Aorta (tissue), 5 donors: Measurements from ENCODE around the gene HOXA4. TPM values are rescaled to one million over a fixed set of nuclear protein-coding genes. Genes with fewer than 3 reads are reported as not detected.
A peak's percentile ranks its signal among the peaks of the same experiment; 100 is the strongest.

Source experiments
- ATAC-seq: fragments of 200-7000 bp; cut with Tn5 transposase; one replicate; pipeline ENCODE4 v1.9.1; 2022; ENCODE audit warnings: moderate library complexity; ENCODE audit not compliant: low FRiP score
- DNase-seq, 2 donors: peaks; one replicate each; pipeline ENCODE4 v3.0.0-alpha.2; 2020
- H3K27ac ChIP-seq, 2 donors: one replicate each; pipeline ENCODE4 v1.5.1; 2013; ENCODE audit warnings: low read length in 2 of 2, mild to moderate bottlenecking in 2 of 2, moderate library complexity in 2 of 2, control low read depth in 1 of 2, inconsistent platforms in 1 of 2, low read depth in 1 of 2
- H3K27me3 ChIP-seq, 2 donors: one replicate each; pipeline ENCODE4 v1.6.1; 2013; ENCODE audit warnings: control low read depth in 1 of 2, low read length in 1 of 2, mild to moderate bottlenecking in 1 of 2, moderate library complexity in 1 of 2; ENCODE audit not compliant: insufficient read depth in 2 of 2, control insufficient read depth in 1 of 2
- H3K36me3 ChIP-seq, 2 donors: one replicate each; pipeline ENCODE4 v1.6.1; 2013; ENCODE audit warnings: control low read depth in 1 of 2, low read length in 1 of 2, mild to moderate bottlenecking in 1 of 2; ENCODE audit not compliant: insufficient read depth in 2 of 2, control insufficient read depth in 1 of 2
- H3K4me1 ChIP-seq, 2 donors: one replicate each; pipeline ENCODE4 v1.6.1; 2013; ENCODE audit warnings: low read length in 2 of 2, control low read depth in 1 of 2, mild to moderate bottlenecking in 1 of 2, moderate library complexity in 1 of 2; ENCODE audit not compliant: insufficient read depth in 2 of 2, control insufficient read depth in 1 of 2
- H3K4me3 ChIP-seq, 2 donors: one replicate each; pipeline ENCODE4 v1.5.1; 2013; ENCODE audit warnings: low read length in 2 of 2, control low read depth in 1 of 2, mild to moderate bottlenecking in 1 of 2
- H3K9me3 ChIP-seq: one replicate; pipeline ENCODE4 v1.6.1; 2013; ENCODE audit warnings: mild to moderate bottlenecking, low read length; ENCODE audit not compliant: control insufficient read depth
- WGBS, 2 donors: extraction: QIAGEN DNeasy Blood & Tissue Kit; methylation state at CpG; one replicate each; pipeline ENCODE4 v1.1.7; 2013; 5-methylcytosine and 5-hydroxymethylcytosine counted together
- intact Hi-C, 2 donors: fragments of 100-400 bp; cut with DNase I; formaldehyde crosslinking; loops; one replicate each; pipeline versions ENCODE4 v1.14.2 to v1.15.0; 2022
- polyA plus RNA-seq, 2 donors: library from polyadenylated mRNA; stranded (reverse); fragments of 200-250 nt; gene quantifications; one replicate each; pipeline ENCODE4 v1.2.3, GENCODE V29; 2013
- total RNA-seq, 2 donors: library from RNA; stranded (reverse); fragmentation: NEBNext Ultra II Directional; extraction: Animal tissue kit (Norgen Biotek cat#: 25700); gene quantifications; one replicate each; pipeline ENCODE4 v1.2.1, GENCODE V29; 2021
- donor health status: healthy with polysubstance abuse.
- donor health status: Bipolar disorder and iron deficiency.
- donor health status: DM: no; HTN: no; CAD: no.
- donor health status: DM: no; HTN: no; CAD: no.
- donor health status: DM: yes; HTN: yes; CAD: no.

Gene HOXA4
- total and polyA plus RNA-seq, 4 donors = 2.6 to 11.6 (median 7.9) TPM

- H3K9me3 ChIP-seq = no peaks in the 10 kb centered on the region
- DNase-seq (peak in 1 of 2 donors; percentile 80), ATAC-seq (no peak)
- intact Hi-C loops = no loop called here
- no peaks in the 10 kb centered on the region for H3K4me1 ChIP-seq
- H3K27me3 ChIP-seq = no peaks in the 10 kb centered on the region
- no peaks in the 10 kb centered on the region for H3K36me3 ChIP-seq
- H3K4me3 ChIP-seq = no peak overlapping the region
- WGBS, 2 donors = 68 to 91% methylated on average over 45 to 47 of the region's 47 CpGs
- no peak overlapping the region for H3K27ac ChIP-seq
Observed at GRCh38 chr7:27145165-27145913, 14.8 kb upstream of the HOXA4 start.

GRCh38 chr7:27144781-27145164, 14.2 kb upstream of the HOXA4 start:
- Histone ChIP-seq H3K27me3 (no peaks in the 10 kb centered on the region), H3K4me3 (no peak overlapping the region), H3K36me3 (no peaks in the 10 kb centered on the region), H3K4me1 (no peaks in the 10 kb centered on the region), H3K27ac (no peak overlapping the region), H3K9me3 (no peaks in the 10 kb centered on the region)
- WGBS, 2 donors = 63 to 79% methylated on average over 31 of the region's 31 CpGs
- peak in 1 of 2 donors; percentile 77 for DNase-seq
- ATAC-seq = peak; percentile 1
- intact Hi-C loops = loop anchor here in 1 of 2 donors (5.0 kb wide), 1 partner anchor 47 kb away; the partner anchor contains the start of gene HOXA1

- Histone ChIP-seq H3K27me3 (no peaks in the 10 kb centered on the region), H3K4me1 (no peaks in the 10 kb centered on the region), H3K4me3 (no peak overlapping the region), H3K36me3 (no peaks in the 10 kb centered on the region), H3K27ac (no peak overlapping the region), H3K9me3 (no peaks in the 10 kb centered on the region)
- ATAC-seq (no peak), DNase-seq (no peak)
- intact Hi-C loops = loop anchor here (2.0 to 5.0 kb wide), 2 partner anchors 47 to 289 kb away; partner anchors contain the start of gene HOXA1 (in 1 of the 2)
- WGBS, 2 donors = 54 to 61% methylated on average over 40 of the region's 40 CpGs
Observed at GRCh38 chr7:27143950-27144780, 13.6 kb upstream of the HOXA4 start.

- H3K4me3 ChIP-seq = peak within 1 kb of the TSS; percentile 37 to 67
- no peaks in the 10 kb centered on the region for H3K4me1 ChIP-seq
- no peaks in the 10 kb centered on the region for H3K36me3 ChIP-seq
- no peaks in the 10 kb centered on the region for H3K9me3 ChIP-seq
- WGBS, 2 donors = 6% methylated on average over 86 of the region's 86 CpGs
- ATAC-seq (peak; percentile 81), DNase-seq (peak; percentile 80 to 92)
- H3K27ac ChIP-seq = peak within 1 kb of the TSS; percentile 20 to 58
- H3K27me3 ChIP-seq = no peaks in the 10 kb centered on the region
- intact Hi-C loops = loop anchor here (2.0 to 5.0 kb wide), 2 partner anchors 46 to 288 kb away; partner anchors contain the start of gene HOXA1 (in 1 of the 2)
Observed at GRCh38 chr7:27143023-27143949, 12.7 kb upstream of the HOXA4 start, which contains the start of gene HOXA5. Gene HOXA5 (minus strand): TSS chr7:27143681. CDS start chr7:27143607, 74 bp downstream.

- Histone ChIP-seq H3K27me3 (no peaks in the 10 kb centered on the region), H3K4me3 (peak overlapping the region; percentile 37 to 67), H3K4me1 (no peaks in the 10 kb centered on the region), H3K9me3 (no peaks in the 10 kb centered on the region), H3K27ac (peak overlapping the region; percentile 20 to 58), H3K36me3 (no peaks in the 10 kb centered on the region)
- ATAC-seq = no peak
- intact Hi-C loops = loop anchor here (2.0 to 5.0 kb wide), 2 partner anchors 45 to 288 kb away; partner anchors contain the start of gene HOXA1 (in 1 of the 2)
- WGBS, 2 donors = 1 to 6% methylated on average over 29 of the region's 29 CpGs
- DNase-seq = no peak
Observed at GRCh38 chr7:27142580-27143022, 12.0 kb upstream of the HOXA4 start.

GRCh38 chr7:27141923-27142579, 11.5 kb upstream of the HOXA4 start:
- intact Hi-C loops = loop anchor here (2.0 to 5.0 kb wide), 2 partner anchors 45 to 287 kb away; partner anchors contain the start of gene HOXA1 (in 1 of the 2)
- no peaks in the 10 kb centered on the region for H3K27me3 ChIP-seq
- no peak for ATAC-seq
- 22 to 28% methylated on average over 30 of the region's 30 CpGs for WGBS, 2 donors
- H3K9me3 ChIP-seq = no peaks in the 10 kb centered on the region
- H3K36me3 ChIP-seq = no peaks in the 10 kb centered on the region
- H3K4me3 ChIP-seq = peak overlapping the region; percentile 37 to 67
- no peaks in the 10 kb centered on the region for H3K4me1 ChIP-seq
- H3K27ac ChIP-seq = peak overlapping the region in 1 of 2 donors; percentile 58
- DNase-seq = peak in 1 of 2 donors; percentile 55

GRCh38 chr7:27141137-27141922, 10.8 kb upstream of the HOXA4 start:
- Histone ChIP-seq H3K9me3 (no peaks in the 10 kb centered on the region), H3K4me1 (no peaks in the 10 kb centered on the region), H3K27ac (no peak overlapping the region), H3K27me3 (no peaks in the 10 kb centered on the region), H3K4me3 (peak overlapping the region in 1 of 2 donors; percentile 7), H3K36me3 (no peaks in the 10 kb centered on the region)
- intact Hi-C loops = loop anchor here in 1 of 2 donors (5.0 kb wide), 1 partner anchor 44 kb away; the partner anchor contains the start of gene HOXA1
- no peak for ATAC-seq
- WGBS, 2 donors = 69 to 79% methylated on average over 18 of the region's 18 CpGs
- DNase-seq = no peak
